ENCODE data around the gene PON1. TPM values are rescaled to one million over a fixed set of nuclear protein-coding genes. Genes with fewer than 3 reads are reported as not detected.

Gene PON1
- polyA plus RNA-seq, 1 donor (not counting 4 experiments of a cell fraction or from before 2014, with no cell fraction given), result not detected

GRCh38 chr7:95327356-95327755 lies 3.0 kb upstream of the PON1 start:
- Histone ChIP-seq H3K36me3 (ENCODE audit: control insufficient read depth in 2 of 2, extremely low read depth in 1 of 2, insufficient read depth in 2 of 2, low read length in 2 of 2) (no peaks in the 10 kb centered on the region), H3K9me1 (ENCODE audit: control insufficient read depth, extremely low read depth, insufficient read depth, low read length) (no peaks in the 10 kb centered on the region), H3K9me3 (ENCODE audit: control insufficient read depth, low read depth, low read length) (no peaks in the 10 kb centered on the region), H3K27me3 (ENCODE audit: control insufficient read depth, extremely low read depth, insufficient read depth, low read length) (peaks cover 12% of the 10 kb centered on the region), H3K9ac (ENCODE audit: control insufficient read depth, extremely low read depth, insufficient read depth, low read length) (no peak overlapping the region), H4K20me1 (ENCODE audit: control insufficient read depth, extremely low read depth, insufficient read depth, low read length) (no peaks in the 10 kb centered on the region), H3K4me3 (ENCODE audit: control insufficient read depth in 2 of 3, extremely low read depth in 1 of 3, insufficient read depth in 2 of 3, low read depth in 1 of 3, low read length in 3 of 3) (no peak overlapping the region), H3K4me2 (ENCODE audit: control insufficient read depth, extremely low read depth, insufficient read depth, low read depth, low read length) (no peak overlapping the region), H3K4me1 (ENCODE audit: control insufficient read depth, extremely low read depth, insufficient read depth, low read length) (no peaks in the 10 kb centered on the region), H2AFZ (ENCODE audit: control insufficient read depth, low read length) (no peak overlapping the region), H3K79me2 (ENCODE audit: control insufficient read depth, insufficient read depth, low read length) (no peaks in the 10 kb centered on the region), H3K27ac (ENCODE audit: control insufficient read depth, insufficient read depth, low read length) (no peak overlapping the region)
- FAIRE-seq (no peak), DNase-seq (ENCODE audit: low read depth, low spot score) (no peak)
- dilution Hi-C loops (cut with MboI; ENCODE audit: extremely low pct_ligation_motif_present, low sequenced_read_pairs), result no loop called here
- no peak for TF ChIP-seq EZH2 (IDR thresholded peaks at IDR 0.05; ENCODE audit: low read length)
- TF ChIP-seq, protein P1, sequence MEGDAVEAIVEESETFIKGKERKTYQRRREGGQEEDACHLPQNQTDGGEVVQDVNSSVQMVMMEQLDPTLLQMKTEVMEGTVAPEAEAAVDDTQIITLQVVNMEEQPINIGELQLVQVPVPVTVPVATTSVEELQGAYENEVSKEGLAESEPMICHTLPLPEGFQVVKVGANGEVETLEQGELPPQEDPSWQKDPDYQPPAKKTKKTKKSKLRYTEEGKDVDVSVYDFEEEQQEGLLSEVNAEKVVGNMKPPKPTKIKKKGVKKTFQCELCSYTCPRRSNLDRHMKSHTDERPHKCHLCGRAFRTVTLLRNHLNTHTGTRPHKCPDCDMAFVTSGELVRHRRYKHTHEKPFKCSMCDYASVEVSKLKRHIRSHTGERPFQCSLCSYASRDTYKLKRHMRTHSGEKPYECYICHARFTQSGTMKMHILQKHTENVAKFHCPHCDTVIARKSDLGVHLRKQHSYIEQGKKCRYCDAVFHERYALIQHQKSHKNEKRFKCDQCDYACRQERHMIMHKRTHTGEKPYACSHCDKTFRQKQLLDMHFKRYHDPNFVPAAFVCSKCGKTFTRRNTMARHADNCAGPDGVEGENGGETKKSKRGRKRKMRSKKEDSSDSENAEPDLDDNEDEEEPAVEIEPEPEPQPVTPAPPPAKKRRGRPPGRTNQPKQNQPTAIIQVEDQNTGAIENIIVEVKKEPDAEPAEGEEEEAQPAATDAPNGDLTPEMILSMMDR (optimal IDR thresholded peaks at IDR 0.05 in 1 of 3, IDR thresholded peaks at IDR 0.05 in 1 of 3, conservative IDR thresholded peaks at IDR 0.05 in 1 of 3; ENCODE audit: extremely low read depth in 1 of 3, insufficient read depth in 2 of 3, low read length in 3 of 3), result no peak

GRCh38 chr7:95323410-95324129 lies 762 bp downstream of the PON1 start:
- no peaks in the 10 kb centered on the region for H3K79me2 ChIP-seq (ENCODE audit: control insufficient read depth, insufficient read depth, low read length)
- H3K27ac ChIP-seq (ENCODE audit: control insufficient read depth, insufficient read depth, low read length), result no peak overlapping the region
- DNase-seq (ENCODE audit: low read depth, low spot score) (no peak), FAIRE-seq (no peak)
- no peak overlapping the region for H3K4me3 ChIP-seq (ENCODE audit: control insufficient read depth in 2 of 3, extremely low read depth in 1 of 3, insufficient read depth in 2 of 3, low read depth in 1 of 3, low read length in 3 of 3)
- TF ChIP-seq, protein P1 (optimal IDR thresholded peaks at IDR 0.05 in 1 of 3, IDR thresholded peaks at IDR 0.05 in 1 of 3, conservative IDR thresholded peaks at IDR 0.05 in 1 of 3; ENCODE audit: extremely low read depth in 1 of 3, insufficient read depth in 2 of 3, low read length in 3 of 3), result no peak
- TF ChIP-seq EZH2 (IDR thresholded peaks at IDR 0.05; ENCODE audit: low read length), result no peak
- H3K4me1 ChIP-seq (ENCODE audit: control insufficient read depth, extremely low read depth, insufficient read depth, low read length), result no peaks in the 10 kb centered on the region
- no peak overlapping the region for H3K9ac ChIP-seq (ENCODE audit: control insufficient read depth, extremely low read depth, insufficient read depth, low read length)
- no peak overlapping the region for H2AFZ ChIP-seq (ENCODE audit: control insufficient read depth, low read length)
- no peaks in the 10 kb centered on the region for H3K9me3 ChIP-seq (ENCODE audit: control insufficient read depth, low read depth, low read length)
- H3K27me3 ChIP-seq (ENCODE audit: control insufficient read depth, extremely low read depth, insufficient read depth, low read length), result peaks cover 12% of the 10 kb centered on the region
- H3K4me2 ChIP-seq (ENCODE audit: control insufficient read depth, extremely low read depth, insufficient read depth, low read depth, low read length), result no peak overlapping the region
- H3K9me1 ChIP-seq (ENCODE audit: control insufficient read depth, extremely low read depth, insufficient read depth, low read length), result no peaks in the 10 kb centered on the region
- dilution Hi-C loops (cut with MboI; ENCODE audit: extremely low pct_ligation_motif_present, low sequenced_read_pairs), result no loop called here
- H4K20me1 ChIP-seq (ENCODE audit: control insufficient read depth, extremely low read depth, insufficient read depth, low read length), result no peaks in the 10 kb centered on the region
- no peaks in the 10 kb centered on the region for H3K36me3 ChIP-seq (ENCODE audit: control insufficient read depth in 2 of 2, extremely low read depth in 1 of 2, insufficient read depth in 2 of 2, low read length in 2 of 2)

All from keratinocyte (primary cell).